Gastroesophageal sphincter (tissue), 3 donors: ENCODE data around the gene ANK2.

Experiments used
- CTCF ChIP-seq, 4 experiments: fragments of 200-600 bp in 2 of 4; fragments of 450-650 bp in 2 of 4; sonication (generic) in 1 of 4; IDR thresholded peaks; one replicate each; pipeline ENCODE4 v1.5.1; 2017 to 2019; ENCODE audit warnings: antibody characterized with exemption in 4 of 4, mild to moderate bottlenecking in 2 of 4, moderate library complexity in 2 of 4
- EP300 ChIP-seq: sonication (generic); formaldehyde crosslinking; IDR thresholded peaks from one replicate; pipeline ENCODE4 v1.6.1; 2017; ENCODE audit warnings: antibody characterized with exemption, mild to moderate bottlenecking
- POLR2A ChIP-seq, 2 donors: fragments of 450-650 bp; IDR thresholded peaks; one replicate each; pipeline ENCODE4 v1.6.1; 2017; ENCODE audit warnings: antibody characterized with exemption in 2 of 2, mild to moderate bottlenecking in 2 of 2, moderate library complexity in 1 of 2

- TF ChIP-seq CTCF (IDR thresholded peaks at IDR 0.05) (no peak), EP300 (no peak), POLR2A (IDR thresholded peaks at IDR 0.05) (no peak)
Observed at GRCh38 chr4:113109106-113109718, 59.8 kb downstream of the ANK2 start.
